ENCODE data around the gene SMIM1. TPM values are rescaled to one million over a fixed set of nuclear protein-coding genes. Genes with fewer than 3 reads are reported as not detected.

Gene SMIM1
- total RNA-seq, 1 experiment from 2014 or later: 29.9 TPM

DNA sequence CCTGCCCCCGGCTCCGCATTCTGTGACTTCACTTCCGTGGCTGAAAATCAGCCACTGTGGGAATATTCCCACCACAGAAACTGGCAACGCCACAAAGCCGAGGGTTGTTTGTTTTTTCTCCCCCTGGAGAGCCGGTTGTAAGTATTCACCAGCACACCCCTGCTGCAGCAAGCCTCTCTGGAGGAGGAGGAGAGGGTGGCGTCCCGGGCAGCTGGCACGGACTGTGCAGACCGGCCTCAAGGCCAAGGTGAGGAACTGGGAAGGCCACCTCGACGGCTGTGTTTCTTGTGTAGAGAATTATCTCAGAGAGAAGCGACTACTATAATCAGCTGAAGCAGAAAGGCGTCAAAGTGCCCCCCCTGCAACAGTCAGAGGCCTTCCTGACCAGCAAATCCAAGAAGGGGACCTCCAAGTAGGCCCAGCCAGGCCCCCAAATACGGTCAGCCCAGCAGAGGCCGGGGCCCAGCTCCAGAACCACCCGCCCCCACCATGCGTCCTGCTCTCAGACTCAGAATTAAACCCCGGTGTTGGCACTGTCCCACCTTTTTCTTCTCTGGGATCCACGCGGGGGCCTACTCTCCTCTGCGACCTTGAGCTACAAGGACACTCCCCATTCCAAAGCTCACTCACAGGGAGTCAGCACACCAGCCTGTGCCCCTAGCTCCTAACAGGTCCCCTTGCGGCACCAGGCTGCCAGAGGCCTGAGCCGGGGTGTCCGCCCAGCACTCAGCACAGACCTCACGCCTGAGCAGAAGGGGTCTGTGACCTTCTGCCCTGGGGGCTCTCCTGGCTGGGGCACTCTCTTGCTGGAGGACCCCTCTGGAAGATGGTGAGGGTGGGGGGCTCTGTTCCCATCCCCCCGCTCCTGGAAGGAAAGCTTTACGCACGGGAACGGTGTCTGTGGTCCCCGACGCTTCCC, 1.2 kb upstream of the SMIM1 start:
- no peak for DNase-seq (ENCODE audit: low read depth)
- in situ Hi-C loops (cut with HindIII; ENCODE audit: low pct_unique_long_range_greater_than_20kb, low sequenced_read_pairs): no loop called here

DNA sequence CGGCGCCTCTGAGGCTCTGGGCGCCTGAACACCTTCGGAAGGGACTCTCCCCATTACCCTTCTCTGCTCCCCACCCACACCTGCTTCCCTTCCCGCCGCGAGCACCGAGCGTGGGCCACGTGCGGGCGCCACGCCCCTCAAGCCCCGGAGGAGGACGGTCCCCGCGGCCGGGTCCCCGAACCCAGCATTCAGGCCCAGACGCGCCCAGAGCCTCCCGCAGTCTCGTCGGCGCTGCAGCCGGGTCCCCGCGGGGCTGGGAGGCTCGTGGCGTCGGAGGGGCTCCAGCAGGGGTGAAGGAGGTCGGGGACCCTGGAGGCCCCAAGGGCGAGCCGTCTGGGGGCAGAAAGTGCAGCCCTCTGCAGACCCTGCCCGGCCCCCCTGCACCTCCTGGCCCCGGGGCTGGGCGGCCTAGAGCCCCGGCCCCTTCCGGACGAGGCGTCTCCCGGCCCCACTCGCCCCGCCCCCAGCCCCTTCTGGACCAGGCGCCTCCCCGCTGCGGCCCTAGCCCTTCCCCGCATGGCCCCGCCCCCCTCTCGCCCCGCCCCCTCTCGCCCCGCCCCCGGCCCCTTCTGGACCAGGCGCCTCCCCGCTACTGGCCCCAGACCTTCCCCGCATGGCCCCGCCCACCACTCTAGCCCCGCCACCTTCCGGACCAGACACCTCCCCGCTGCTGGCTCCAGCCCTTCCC, 378 bp upstream of the SMIM1 start:
- in situ Hi-C loops (cut with HindIII; ENCODE audit: low pct_unique_long_range_greater_than_20kb, low sequenced_read_pairs): no loop called here
- peak; percentile 18 for DNase-seq (ENCODE audit: low read depth)

DNA sequence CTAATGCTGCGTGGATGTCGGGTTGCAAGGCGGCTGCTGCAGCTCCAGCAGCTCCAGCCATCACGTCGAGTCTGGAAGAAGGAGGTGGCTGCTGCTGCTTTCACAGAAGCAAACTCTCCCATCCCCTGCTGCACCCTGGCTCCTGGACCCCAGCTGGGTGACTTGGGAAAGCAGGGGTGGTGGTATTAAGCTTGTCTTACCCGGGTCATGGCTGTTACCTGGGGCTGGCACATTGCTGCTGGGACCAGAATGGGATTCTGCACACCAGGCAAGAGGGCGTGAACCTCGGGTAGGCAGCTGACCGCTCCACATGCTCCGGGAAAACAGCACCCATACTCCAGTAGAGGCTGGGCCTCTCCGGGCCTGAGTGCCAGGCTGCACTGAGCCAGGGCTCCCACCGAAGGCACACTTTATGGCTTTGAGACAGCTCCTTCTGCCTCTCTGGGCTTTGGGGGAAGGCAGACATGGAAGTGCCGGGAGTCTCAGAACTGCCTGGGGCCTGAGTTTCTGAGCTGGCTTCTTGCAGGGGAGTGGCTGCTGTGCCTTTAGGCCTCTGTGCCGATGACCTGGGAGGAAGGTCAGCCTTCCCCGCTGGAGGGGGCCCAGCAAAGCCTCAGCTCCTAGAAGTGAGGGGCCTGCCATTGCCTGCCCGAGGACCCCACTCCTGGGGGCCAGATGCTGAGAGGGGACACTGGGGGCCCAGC, 1.2 kb downstream of the SMIM1 start:
- DNase-seq (ENCODE audit: low read depth): no peak
- in situ Hi-C loops (cut with HindIII; ENCODE audit: low pct_unique_long_range_greater_than_20kb, low sequenced_read_pairs): no loop called here

GRCh38 chr1:3774276-3774945, 1.9 kb downstream of the SMIM1 start:
- in situ Hi-C loops (cut with HindIII; ENCODE audit: low pct_unique_long_range_greater_than_20kb, low sequenced_read_pairs): no loop called here
- DNase-seq (ENCODE audit: low read depth): no peak

- no peak for DNase-seq (ENCODE audit: low read depth)
- in situ Hi-C loops (cut with HindIII; ENCODE audit: low pct_unique_long_range_greater_than_20kb, low sequenced_read_pairs): no loop called here
Measured at GRCh38 chr1:3774946-3775489, 2.5 kb downstream of the SMIM1 start.

DNA sequence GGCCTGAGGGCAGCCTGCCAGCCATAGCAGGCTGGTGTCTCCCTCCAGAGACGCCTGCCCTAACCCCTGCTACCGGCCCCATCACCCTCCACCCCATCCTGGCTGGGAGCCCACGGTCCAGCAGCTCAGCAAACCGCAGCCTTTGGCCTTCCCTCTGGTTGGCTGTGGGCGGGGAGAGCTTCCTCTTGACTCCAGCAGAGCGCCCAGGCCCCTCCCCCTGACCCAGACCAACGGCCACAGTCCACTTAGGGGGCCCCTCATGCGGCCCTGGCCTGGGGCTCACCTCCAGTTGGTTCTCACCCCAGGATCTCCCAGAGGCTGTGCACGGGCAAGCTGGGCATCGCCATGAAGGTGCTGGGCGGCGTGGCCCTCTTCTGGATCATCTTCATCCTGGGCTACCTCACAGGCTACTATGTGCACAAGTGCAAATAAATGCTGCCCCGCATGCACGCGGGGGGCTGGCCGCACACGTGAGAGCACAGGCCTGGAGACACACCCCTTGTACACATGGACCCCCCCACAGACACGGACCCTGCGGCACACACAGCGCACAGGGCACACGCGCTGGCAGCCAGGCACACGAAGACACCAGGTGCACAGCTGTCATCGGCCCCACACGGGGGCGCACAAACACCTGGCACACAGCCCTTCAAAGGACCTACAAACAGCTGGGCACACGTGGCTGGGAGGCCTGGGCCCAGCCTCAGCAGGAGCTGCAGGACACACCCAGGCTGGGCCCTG, 3.1 kb downstream of the SMIM1 start:
- peak; percentile 75 for DNase-seq (ENCODE audit: low read depth)
- in situ Hi-C loops (cut with HindIII; ENCODE audit: low pct_unique_long_range_greater_than_20kb, low sequenced_read_pairs): no loop called here

DNA sequence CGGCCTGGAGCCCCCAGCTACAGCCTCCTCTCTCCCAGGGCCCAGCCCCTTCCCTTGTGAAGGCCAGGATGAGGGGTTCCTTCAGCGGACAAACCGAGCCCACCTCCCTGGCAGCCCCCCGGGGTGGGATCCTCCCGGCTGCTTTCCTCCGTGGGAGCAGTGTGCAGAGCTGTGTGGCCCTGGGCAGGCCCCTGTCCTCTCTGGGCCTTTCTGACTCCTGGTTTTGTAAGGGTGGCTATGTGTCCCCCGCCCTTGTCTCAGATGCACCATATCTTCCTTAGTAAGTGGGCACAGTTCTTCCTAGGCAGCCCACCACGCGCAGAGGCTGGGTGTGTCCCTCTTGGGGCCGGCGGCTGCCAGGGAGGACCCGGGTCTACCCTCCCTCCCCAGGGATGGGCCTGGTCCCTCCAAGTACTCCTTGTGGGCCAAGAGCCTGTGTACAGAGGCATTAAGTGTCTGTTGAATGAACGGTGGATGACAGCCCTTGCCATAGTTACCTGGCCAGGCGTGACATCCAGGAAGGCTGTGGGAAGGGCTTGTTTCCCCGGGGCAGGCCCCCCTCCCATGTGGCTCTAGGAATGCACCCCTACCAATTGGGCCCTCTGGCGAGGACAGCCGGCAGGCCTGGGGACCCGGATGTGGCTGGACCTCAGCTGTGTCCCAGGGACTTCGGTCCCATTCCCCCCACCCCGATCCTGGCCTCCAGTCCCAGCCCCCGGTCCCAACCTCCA, 3.8 kb downstream of the SMIM1 start:
- DNase-seq (ENCODE audit: low read depth): no peak
- in situ Hi-C loops (cut with HindIII; ENCODE audit: low pct_unique_long_range_greater_than_20kb, low sequenced_read_pairs): no loop called here

- in situ Hi-C loops (cut with HindIII; ENCODE audit: low pct_unique_long_range_greater_than_20kb, low sequenced_read_pairs): no loop called here
- DNase-seq (ENCODE audit: low read depth): no peak
Measured at GRCh38 chr1:3777078-3777547, 4.6 kb downstream of the SMIM1 start.

- in situ Hi-C loops (cut with HindIII; ENCODE audit: low pct_unique_long_range_greater_than_20kb, low sequenced_read_pairs): no loop called here
- no peak for DNase-seq (ENCODE audit: low read depth)
Measured at GRCh38 chr1:3777647-3778589, 5.4 kb downstream of the SMIM1 start.

DNA sequence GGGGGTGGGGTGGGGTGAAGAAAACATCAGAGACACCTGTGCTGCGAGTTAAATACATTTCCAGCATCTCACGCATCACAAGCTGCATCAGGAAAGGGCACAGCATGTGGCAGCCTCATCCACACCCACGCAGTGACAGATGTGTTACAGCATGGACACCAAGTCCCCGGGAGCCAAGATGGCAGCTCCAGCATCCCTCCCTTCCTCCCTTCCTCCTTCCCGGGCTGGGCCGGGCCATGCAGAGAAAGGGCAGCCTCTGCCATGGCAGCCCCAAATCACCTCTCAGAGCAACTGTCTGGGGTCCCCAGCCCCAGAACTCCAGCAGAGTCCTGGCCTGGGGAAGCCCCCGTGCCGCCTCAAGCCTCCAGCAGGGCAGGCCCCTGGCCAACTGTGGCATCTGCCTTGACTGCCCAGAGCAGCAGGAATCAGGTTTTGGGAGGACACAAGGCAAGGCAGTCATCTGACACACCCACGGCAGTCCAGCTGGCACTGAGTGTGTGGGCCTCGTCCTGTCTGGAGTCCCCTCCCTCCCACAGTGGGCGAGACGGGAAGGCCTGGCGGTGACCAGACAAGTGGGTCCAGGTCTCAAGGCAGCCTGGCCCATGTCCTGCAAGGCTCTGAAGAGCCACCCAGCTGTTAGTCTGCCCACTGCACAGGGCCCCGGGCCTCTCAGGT, 6.2 kb downstream of the SMIM1 start:
- DNase-seq (ENCODE audit: low read depth): no peak
- in situ Hi-C loops (cut with HindIII; ENCODE audit: low pct_unique_long_range_greater_than_20kb, low sequenced_read_pairs): no loop called here

- in situ Hi-C loops (cut with HindIII; ENCODE audit: low pct_unique_long_range_greater_than_20kb, low sequenced_read_pairs): no loop called here
- DNase-seq (ENCODE audit: low read depth): no peak
Measured at GRCh38 chr1:3779265-3779911, 6.8 kb downstream of the SMIM1 start.

GRCh38 chr1:3779912-3780416, 7.4 kb downstream of the SMIM1 start:
- DNase-seq (ENCODE audit: low read depth): no peak
- in situ Hi-C loops (cut with HindIII; ENCODE audit: low pct_unique_long_range_greater_than_20kb, low sequenced_read_pairs): no loop called here

GRCh38 chr1:3780901-3781300, 8.4 kb downstream of the SMIM1 start:
- no peak for DNase-seq (ENCODE audit: low read depth)
- in situ Hi-C loops (cut with HindIII; ENCODE audit: low pct_unique_long_range_greater_than_20kb, low sequenced_read_pairs): no loop called here

DNA sequence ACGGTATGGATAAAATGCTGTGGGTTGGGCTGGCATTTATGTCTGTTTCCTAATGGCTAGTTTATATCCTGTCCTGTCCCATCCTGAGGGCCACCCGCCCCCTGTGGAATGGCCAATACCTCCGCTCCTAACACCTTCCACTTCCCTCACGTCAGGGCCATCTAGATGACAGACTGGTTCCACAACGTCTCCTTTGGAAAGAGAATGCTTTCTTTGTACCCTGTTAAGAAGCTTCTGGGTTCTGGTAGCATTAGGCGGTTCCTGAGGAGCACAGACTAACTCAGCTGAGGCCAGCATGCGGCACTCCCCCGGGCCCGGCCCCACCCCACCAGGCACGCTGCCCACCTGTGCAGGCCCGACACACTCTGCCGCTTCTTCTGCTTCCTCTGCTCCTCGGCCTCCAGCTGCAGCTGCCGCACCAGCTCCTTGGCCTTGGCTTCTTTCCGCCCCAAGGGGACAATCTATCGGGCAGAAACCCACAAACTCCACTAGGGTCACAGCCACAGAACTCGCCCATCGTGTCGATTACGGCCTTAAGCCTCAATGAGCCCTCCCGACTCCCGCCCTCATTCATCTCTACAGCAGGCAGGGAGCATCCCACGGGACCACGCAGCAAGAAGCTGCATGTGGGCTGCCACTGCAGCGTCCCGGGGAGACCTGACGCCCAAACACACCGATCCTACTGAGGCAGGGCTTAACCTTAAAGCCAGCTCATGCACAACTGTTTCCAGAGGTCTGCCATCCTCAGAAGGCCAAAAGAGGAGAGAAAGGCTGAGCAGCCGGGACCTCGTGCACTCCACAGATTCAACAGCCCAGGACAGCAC, 11.3 kb downstream of the SMIM1 start:
- no peak for DNase-seq (ENCODE audit: low read depth)
- in situ Hi-C loops (cut with HindIII; ENCODE audit: low pct_unique_long_range_greater_than_20kb, low sequenced_read_pairs): no loop called here
